HFFc6 (cell line): ENCODE results near the gene ZBTB16. TPM values are rescaled to one million over a fixed set of nuclear protein-coding genes. Genes with fewer than 3 reads are reported as not detected.

Experiments used
- DNase-seq: peaks from one replicate; pipeline ENCODE4 v3.0.0-alpha.2; 2018
- H3K27ac Mint-ChIP-seq: 2 replicates; pipeline ENCODE4 v1.8.0; 2020; ENCODE audit warnings: mild to moderate bottlenecking, mixed read lengths
- H3K27me3 Mint-ChIP-seq: 2 replicates; pipeline ENCODE4 v1.8.0; 2021; ENCODE audit warnings: mild to moderate bottlenecking, moderate library complexity, mixed read lengths; ENCODE audit not compliant: insufficient read depth
- H3K36me3 Mint-ChIP-seq: 2 replicates; pipeline ENCODE4 v1.8.0; 2021; ENCODE audit warnings: low read depth, mixed read lengths
- H3K4me1 Mint-ChIP-seq: 2 replicates; pipeline ENCODE4 v1.8.0; 2020; ENCODE audit warnings: low read depth, mixed read lengths
- H3K4me3 Mint-ChIP-seq: 2 replicates; pipeline ENCODE4 v1.8.0; 2020; ENCODE audit warnings: mild to moderate bottlenecking, moderate library complexity, mixed read lengths
- H3K9me3 Mint-ChIP-seq: 2 replicates; pipeline ENCODE4 v1.8.0; 2020; ENCODE audit warnings: mild to moderate bottlenecking, mixed read lengths
- total RNA-seq, 6 experiments: library from RNA; stranded (reverse); fragmentation: NEBNext Ultra II Directional; extraction: Animal tissue kit (Norgen Biotek cat#: 25700); gene quantifications; 2 replicates in 1 of 6; 3 replicates in 5 of 6; pipeline ENCODE4 v1.2.3, GENCODE V29; 2021
- TF ChIP-seq, protein P1 (sequence below): fragments of 200-600 bp; sonication (generic); IDR thresholded peaks from 2 replicates; pipeline ENCODE4 v1.5.0; 2021; ENCODE audit warnings: antibody characterized with exemption, mild to moderate bottlenecking

ZBTB16 gene
- total RNA-seq, 6 experiments from 2014 or later, result not detected

DNA sequence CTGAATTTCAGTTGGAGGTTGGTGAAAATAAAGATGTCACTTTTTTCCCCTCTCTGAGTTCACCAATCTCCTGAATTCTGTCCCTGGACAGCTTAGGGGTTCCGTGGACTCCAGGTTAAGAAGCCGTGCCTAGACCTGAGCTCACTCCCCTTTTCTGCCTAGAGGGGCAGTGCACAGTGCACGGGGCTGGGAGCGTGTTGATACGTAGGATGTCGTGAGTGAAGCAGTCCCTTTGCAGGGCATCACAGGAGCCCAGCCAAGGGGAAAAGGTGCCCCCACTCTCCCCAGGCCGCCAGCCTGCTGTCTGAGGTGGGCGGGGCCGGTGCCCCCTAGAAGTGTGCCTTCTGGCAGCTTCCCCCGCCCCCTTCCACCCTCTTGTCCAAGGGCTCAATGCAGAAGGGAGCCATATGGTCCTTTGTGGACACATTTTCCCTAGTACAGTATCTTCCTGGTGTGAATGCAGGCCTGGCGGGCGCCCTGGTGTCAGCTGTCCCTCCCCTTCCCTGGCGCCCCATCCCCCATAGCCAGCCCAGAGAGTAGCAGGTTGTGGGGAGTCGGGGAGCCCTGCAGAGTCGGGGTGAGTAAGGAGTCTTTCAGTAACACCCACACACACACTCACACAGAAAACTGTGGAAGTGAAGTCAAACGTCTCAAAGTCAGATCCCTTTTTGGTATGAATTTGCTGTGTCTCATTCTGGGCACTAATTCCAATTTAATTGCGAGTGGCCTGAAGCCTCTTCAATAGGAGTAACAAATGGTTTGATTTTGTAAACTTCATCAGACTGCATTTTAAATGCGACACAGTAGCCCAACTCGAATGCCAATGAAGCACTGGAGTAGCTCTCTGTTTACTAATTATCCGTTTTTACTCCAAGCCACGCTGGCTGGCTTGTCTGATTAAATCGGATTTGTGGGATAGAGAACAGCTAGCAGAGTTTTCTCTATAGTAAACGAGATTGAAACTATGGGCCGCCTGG lies 169.2 kb downstream of the ZBTB16 start:
- no peak overlapping the region for H3K4me3 Mint-ChIP-seq
- H3K4me1 Mint-ChIP-seq, result no peaks in the 10 kb centered on the region
- TF ChIP-seq, protein P1, sequence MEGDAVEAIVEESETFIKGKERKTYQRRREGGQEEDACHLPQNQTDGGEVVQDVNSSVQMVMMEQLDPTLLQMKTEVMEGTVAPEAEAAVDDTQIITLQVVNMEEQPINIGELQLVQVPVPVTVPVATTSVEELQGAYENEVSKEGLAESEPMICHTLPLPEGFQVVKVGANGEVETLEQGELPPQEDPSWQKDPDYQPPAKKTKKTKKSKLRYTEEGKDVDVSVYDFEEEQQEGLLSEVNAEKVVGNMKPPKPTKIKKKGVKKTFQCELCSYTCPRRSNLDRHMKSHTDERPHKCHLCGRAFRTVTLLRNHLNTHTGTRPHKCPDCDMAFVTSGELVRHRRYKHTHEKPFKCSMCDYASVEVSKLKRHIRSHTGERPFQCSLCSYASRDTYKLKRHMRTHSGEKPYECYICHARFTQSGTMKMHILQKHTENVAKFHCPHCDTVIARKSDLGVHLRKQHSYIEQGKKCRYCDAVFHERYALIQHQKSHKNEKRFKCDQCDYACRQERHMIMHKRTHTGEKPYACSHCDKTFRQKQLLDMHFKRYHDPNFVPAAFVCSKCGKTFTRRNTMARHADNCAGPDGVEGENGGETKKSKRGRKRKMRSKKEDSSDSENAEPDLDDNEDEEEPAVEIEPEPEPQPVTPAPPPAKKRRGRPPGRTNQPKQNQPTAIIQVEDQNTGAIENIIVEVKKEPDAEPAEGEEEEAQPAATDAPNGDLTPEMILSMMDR, result no peak
- no peak for DNase-seq
- H3K27me3 Mint-ChIP-seq, result peaks cover 21% of the 10 kb centered on the region
- no peaks in the 10 kb centered on the region for H3K9me3 Mint-ChIP-seq
- no peaks in the 10 kb centered on the region for H3K36me3 Mint-ChIP-seq
- no peak overlapping the region for H3K27ac Mint-ChIP-seq

DNA sequence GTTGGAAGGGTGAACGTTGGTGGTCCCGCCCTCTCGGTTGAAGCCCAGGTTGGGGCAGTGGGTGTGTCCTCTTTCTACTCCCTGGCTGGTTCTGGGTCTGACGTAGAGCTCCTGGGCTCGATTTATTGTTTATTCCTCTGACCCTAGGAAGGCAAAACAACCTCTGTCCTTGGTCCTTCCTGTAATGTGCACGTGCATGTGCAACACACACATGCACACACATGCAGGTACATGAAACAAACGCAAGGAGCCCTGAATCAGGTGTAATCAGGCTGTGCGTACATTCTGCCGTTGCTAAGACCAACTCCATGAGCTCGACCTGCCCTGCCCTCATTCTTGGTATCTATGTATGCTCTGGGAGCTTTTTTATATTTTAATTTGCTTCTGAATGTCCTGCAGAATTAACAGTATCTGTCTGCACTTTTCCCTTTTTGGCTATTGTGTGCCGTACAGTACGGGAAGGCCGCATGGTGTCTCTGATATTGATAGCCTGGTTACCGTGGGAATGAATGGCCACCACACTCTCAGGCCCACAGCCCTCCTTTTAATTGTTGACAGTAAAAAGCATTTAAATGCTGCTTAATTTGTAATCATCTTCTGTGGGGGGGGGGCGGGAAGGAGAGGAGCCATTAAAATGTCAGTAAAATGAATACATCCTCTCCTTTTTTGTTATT lies 170.7 kb downstream of the ZBTB16 start:
- H3K4me1 Mint-ChIP-seq, result no peaks in the 10 kb centered on the region
- no peaks in the 10 kb centered on the region for H3K9me3 Mint-ChIP-seq
- no peak overlapping the region for H3K27ac Mint-ChIP-seq
- no peak for DNase-seq
- H3K4me3 Mint-ChIP-seq, result no peak overlapping the region
- H3K27me3 Mint-ChIP-seq, result peaks cover 23% of the 10 kb centered on the region
- H3K36me3 Mint-ChIP-seq, result no peaks in the 10 kb centered on the region
- TF ChIP-seq, protein P1, result no peak

DNA sequence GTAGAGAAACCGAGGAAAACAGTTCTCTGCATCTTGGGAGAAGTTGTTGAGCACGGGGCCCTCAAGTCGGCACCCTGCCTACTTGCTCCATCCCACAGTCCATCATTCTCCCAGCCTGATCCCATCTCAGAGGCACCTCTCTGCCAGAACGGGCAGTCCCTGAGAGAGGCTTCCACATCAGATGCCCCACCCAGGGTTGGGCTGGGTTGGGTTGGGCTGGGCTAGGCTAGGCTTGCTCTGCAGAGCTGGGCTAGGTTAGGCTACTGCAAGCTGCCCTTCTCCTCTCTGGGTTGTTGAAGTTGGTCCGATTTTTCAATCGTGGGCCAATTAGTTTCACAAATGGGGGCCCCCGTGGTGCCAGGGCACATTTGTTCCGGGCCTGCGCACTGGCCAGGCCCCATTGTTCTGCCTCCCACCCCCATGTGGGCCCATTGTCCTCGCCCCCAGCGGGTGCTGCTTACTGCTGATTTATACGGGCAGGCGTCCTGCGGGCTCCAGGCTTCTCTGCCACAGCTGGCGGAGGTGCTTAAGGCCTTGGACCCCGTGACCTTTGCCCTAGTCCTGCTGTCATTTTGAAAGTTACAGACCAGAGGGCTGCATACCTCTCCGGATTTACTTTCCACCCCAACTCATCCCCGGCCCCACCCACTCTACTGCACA lies 173.0 kb downstream of the ZBTB16 start:
- no peak for DNase-seq
- Mint-ChIP-seq H3K4me1 (no peaks in the 10 kb centered on the region), H3K9me3 (no peaks in the 10 kb centered on the region), H3K27ac (no peak overlapping the region), H3K4me3 (no peak overlapping the region), H3K36me3 (no peaks in the 10 kb centered on the region), H3K27me3 (peaks cover 33% of the 10 kb centered on the region)
- TF ChIP-seq, protein P1, result no peak

DNA sequence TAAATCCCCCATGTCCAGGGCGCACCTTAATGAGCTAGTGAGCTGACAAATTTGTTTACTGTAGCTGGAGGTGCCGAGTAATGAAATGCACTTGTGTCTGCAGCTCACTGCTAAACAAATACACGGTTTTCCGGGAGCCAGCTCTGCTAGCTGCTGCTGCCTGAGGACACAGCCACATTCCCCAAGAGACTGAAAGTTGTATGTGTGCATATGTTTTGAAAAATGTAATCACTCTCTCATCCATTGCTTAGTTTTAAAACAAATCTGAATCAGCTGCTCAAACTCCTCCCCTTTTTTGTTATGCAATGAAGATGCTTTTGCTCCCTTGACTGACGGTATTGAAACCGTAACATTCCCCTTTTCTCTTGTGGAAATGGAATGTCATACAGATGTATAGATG lies 174.2 kb downstream of the ZBTB16 start:
- no peak for DNase-seq
- Mint-ChIP-seq H3K27me3 (peaks cover 42% of the 10 kb centered on the region), H3K9me3 (no peaks in the 10 kb centered on the region), H3K4me1 (no peaks in the 10 kb centered on the region), H3K36me3 (no peaks in the 10 kb centered on the region), H3K27ac (no peak overlapping the region), H3K4me3 (no peak overlapping the region)
- TF ChIP-seq, protein P1, result no peak

DNA sequence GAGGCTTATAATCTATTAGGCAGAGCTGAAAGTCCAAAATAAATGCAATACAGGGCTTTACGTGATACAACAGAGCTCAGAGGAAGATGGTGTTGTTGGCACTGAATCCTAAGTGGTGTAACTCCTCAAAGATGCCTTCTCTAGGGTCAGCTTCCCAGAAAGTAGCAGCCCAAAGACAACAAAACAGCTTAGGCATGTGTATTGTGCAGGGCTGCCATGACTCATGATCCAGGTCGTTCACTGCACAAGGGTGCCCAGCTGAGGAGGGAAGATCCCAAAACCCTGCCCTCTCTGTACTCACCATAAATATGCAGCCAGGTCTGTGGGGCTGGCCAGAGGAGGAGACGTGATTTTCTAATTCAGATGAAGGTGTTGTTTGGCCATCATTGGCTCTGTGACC lies 177.3 kb downstream of the ZBTB16 start:
- TF ChIP-seq, protein P1, result no peak
- DNase-seq, result no peak
- H3K9me3 Mint-ChIP-seq, result no peaks in the 10 kb centered on the region
- H3K27me3 Mint-ChIP-seq, result peaks cover 58% of the 10 kb centered on the region
- H3K4me3 Mint-ChIP-seq, result no peak overlapping the region
- no peaks in the 10 kb centered on the region for H3K4me1 Mint-ChIP-seq
- H3K36me3 Mint-ChIP-seq, result no peaks in the 10 kb centered on the region
- H3K27ac Mint-ChIP-seq, result no peak overlapping the region
